T-helper 2 cell treated with Interferon-gamma antibody and Interleukin-4, amounts not matched to agents 5 μg/mL and 100 μg/mL, for 36 hours (primary cell): Measurements from ENCODE around the gene MAP2.

Source experiments
- DNase-seq: peaks from one replicate; pipeline ENCODE4 v3.0.0; 2021; ENCODE audit warnings: low spot score
- H3K27ac Mint-ChIP-seq: one replicate; pipeline ENCODE4 v1.8.0; 2021; ENCODE audit warnings: mild to moderate bottlenecking, mixed read lengths
- H3K27me3 Mint-ChIP-seq: one replicate; pipeline ENCODE4 v1.8.0; 2021; ENCODE audit warnings: low read depth, mixed read lengths
- H3K36me3 Mint-ChIP-seq: one replicate; pipeline ENCODE4 v1.8.0; 2021; ENCODE audit warnings: low read depth, mixed read lengths
- H3K4me1 Mint-ChIP-seq: one replicate; pipeline ENCODE4 v1.8.0; 2021; ENCODE audit warnings: low read depth, mixed read lengths
- H3K4me3 Mint-ChIP-seq: one replicate; pipeline ENCODE4 v1.8.0; 2022; ENCODE audit warnings: mild to moderate bottlenecking, moderate library complexity, mixed read lengths
- H3K9me3 Mint-ChIP-seq: one replicate; pipeline ENCODE4 v1.8.0; 2021; ENCODE audit warnings: mixed read lengths

MAP2 gene

GRCh38 chr2:209663656-209664055 lies 239.8 kb downstream of the MAP2 start:
- H3K36me3 Mint-ChIP-seq = no peaks in the 10 kb centered on the region
- H3K4me1 Mint-ChIP-seq = no peaks in the 10 kb centered on the region
- no peak for DNase-seq
- H3K9me3 Mint-ChIP-seq = no peaks in the 10 kb centered on the region
- H3K27ac Mint-ChIP-seq = no peak overlapping the region
- H3K4me3 Mint-ChIP-seq = no peak overlapping the region
- H3K27me3 Mint-ChIP-seq = no peaks in the 10 kb centered on the region

GRCh38 chr2:209666296-209666695 lies 242.4 kb downstream of the MAP2 start:
- Mint-ChIP-seq H3K4me3 (no peak overlapping the region), H3K27me3 (no peaks in the 10 kb centered on the region), H3K9me3 (no peaks in the 10 kb centered on the region), H3K36me3 (no peaks in the 10 kb centered on the region), H3K27ac (no peak overlapping the region), H3K4me1 (no peaks in the 10 kb centered on the region)
- DNase-seq = no peak

GRCh38 chr2:209671020-209671680 lies 247.3 kb downstream of the MAP2 start:
- Mint-ChIP-seq H3K36me3 (no peaks in the 10 kb centered on the region), H3K4me1 (no peaks in the 10 kb centered on the region), H3K27me3 (no peaks in the 10 kb centered on the region), H3K4me3 (no peak overlapping the region), H3K27ac (no peak overlapping the region), H3K9me3 (no peaks in the 10 kb centered on the region)
- DNase-seq = no peak

GRCh38 chr2:209673811-209674210 lies 250.0 kb downstream of the MAP2 start:
- no peaks in the 10 kb centered on the region for H3K4me1 Mint-ChIP-seq
- H3K27me3 Mint-ChIP-seq = no peaks in the 10 kb centered on the region
- H3K27ac Mint-ChIP-seq = no peak overlapping the region
- H3K4me3 Mint-ChIP-seq = no peak overlapping the region
- DNase-seq = no peak
- no peaks in the 10 kb centered on the region for H3K9me3 Mint-ChIP-seq
- no peaks in the 10 kb centered on the region for H3K36me3 Mint-ChIP-seq

- Mint-ChIP-seq H3K9me3 (no peaks in the 10 kb centered on the region), H3K4me1 (no peaks in the 10 kb centered on the region), H3K27me3 (peaks cover 5% of the 10 kb centered on the region), H3K4me3 (no peak overlapping the region), H3K27ac (no peak overlapping the region), H3K36me3 (no peaks in the 10 kb centered on the region)
- DNase-seq = no peak
Observed at GRCh38 chr2:209680596-209680995, 256.7 kb downstream of the MAP2 start.

GRCh38 chr2:209681201-209681735 lies 257.4 kb downstream of the MAP2 start:
- no peaks in the 10 kb centered on the region for H3K9me3 Mint-ChIP-seq
- peaks cover 5% of the 10 kb centered on the region for H3K27me3 Mint-ChIP-seq
- no peak overlapping the region for H3K4me3 Mint-ChIP-seq
- no peak overlapping the region for H3K27ac Mint-ChIP-seq
- H3K4me1 Mint-ChIP-seq = no peaks in the 10 kb centered on the region
- DNase-seq = no peak
- H3K36me3 Mint-ChIP-seq = no peaks in the 10 kb centered on the region

- DNase-seq = no peak
- Mint-ChIP-seq H3K27me3 (peaks cover 8% of the 10 kb centered on the region), H3K4me1 (no peaks in the 10 kb centered on the region), H3K4me3 (no peak overlapping the region), H3K9me3 (no peaks in the 10 kb centered on the region), H3K27ac (no peak overlapping the region), H3K36me3 (no peaks in the 10 kb centered on the region)
Observed at GRCh38 chr2:209682646-209683045, 258.8 kb downstream of the MAP2 start.

GRCh38 chr2:209685340-209685739 lies 261.5 kb downstream of the MAP2 start:
- Mint-ChIP-seq H3K9me3 (no peaks in the 10 kb centered on the region), H3K4me1 (no peaks in the 10 kb centered on the region), H3K36me3 (no peaks in the 10 kb centered on the region), H3K27ac (no peak overlapping the region), H3K4me3 (no peak overlapping the region), H3K27me3 (peaks cover 8% of the 10 kb centered on the region)
- no peak for DNase-seq

- no peak overlapping the region for H3K27ac Mint-ChIP-seq
- H3K9me3 Mint-ChIP-seq = no peaks in the 10 kb centered on the region
- H3K27me3 Mint-ChIP-seq = peaks cover 8% of the 10 kb centered on the region
- no peaks in the 10 kb centered on the region for H3K4me1 Mint-ChIP-seq
- H3K36me3 Mint-ChIP-seq = no peaks in the 10 kb centered on the region
- no peak for DNase-seq
- no peak overlapping the region for H3K4me3 Mint-ChIP-seq
Observed at GRCh38 chr2:209685963-209686362, 262.1 kb downstream of the MAP2 start.

GRCh38 chr2:209686448-209686847 lies 262.6 kb downstream of the MAP2 start:
- no peaks in the 10 kb centered on the region for H3K4me1 Mint-ChIP-seq
- H3K9me3 Mint-ChIP-seq = no peaks in the 10 kb centered on the region
- H3K27me3 Mint-ChIP-seq = peaks cover 8% of the 10 kb centered on the region
- no peak for DNase-seq
- no peak overlapping the region for H3K4me3 Mint-ChIP-seq
- H3K27ac Mint-ChIP-seq = no peak overlapping the region
- H3K36me3 Mint-ChIP-seq = no peaks in the 10 kb centered on the region

- no peak overlapping the region for H3K27ac Mint-ChIP-seq
- no peaks in the 10 kb centered on the region for H3K9me3 Mint-ChIP-seq
- no peaks in the 10 kb centered on the region for H3K36me3 Mint-ChIP-seq
- H3K4me3 Mint-ChIP-seq = no peak overlapping the region
- no peaks in the 10 kb centered on the region for H3K4me1 Mint-ChIP-seq
- peaks cover 8% of the 10 kb centered on the region for H3K27me3 Mint-ChIP-seq
- DNase-seq = no peak
Observed at GRCh38 chr2:209687323-209687969, 263.6 kb downstream of the MAP2 start.

GRCh38 chr2:209688385-209688784 lies 264.5 kb downstream of the MAP2 start:
- Mint-ChIP-seq H3K36me3 (no peaks in the 10 kb centered on the region), H3K4me1 (no peaks in the 10 kb centered on the region), H3K27me3 (peaks cover 5% of the 10 kb centered on the region)

GRCh38 chr2:209690029-209690754 lies 266.3 kb downstream of the MAP2 start:
- H3K4me3 Mint-ChIP-seq = no peak overlapping the region
- no peaks in the 10 kb centered on the region for H3K36me3 Mint-ChIP-seq
- H3K4me1 Mint-ChIP-seq = no peaks in the 10 kb centered on the region
- H3K27me3 Mint-ChIP-seq = peaks cover 3% of the 10 kb centered on the region
- no peaks in the 10 kb centered on the region for H3K9me3 Mint-ChIP-seq
- no peak overlapping the region for H3K27ac Mint-ChIP-seq
- no peak for DNase-seq

More at GRCh38 chr2:209688385-209688784, 264.5 kb downstream of the MAP2 start:
- DNase-seq = no peak
- no peak overlapping the region for H3K4me3 Mint-ChIP-seq
- H3K27ac Mint-ChIP-seq = no peak overlapping the region
- H3K9me3 Mint-ChIP-seq = no peaks in the 10 kb centered on the region

- DNase-seq = no peak
- Mint-ChIP-seq H3K4me1 (peaks cover 10% of the 10 kb centered on the region), H3K4me3 (no peak overlapping the region), H3K27ac (no peak overlapping the region), H3K36me3 (no peaks in the 10 kb centered on the region), H3K9me3 (no peaks in the 10 kb centered on the region), H3K27me3 (no peaks in the 10 kb centered on the region)
Observed at GRCh38 chr2:209694748-209695147, 270.9 kb downstream of the MAP2 start.
